ENCODE results near the gene CLCNKB. TPM values are rescaled to one million over a fixed set of nuclear protein-coding genes. Genes with fewer than 3 reads are reported as not detected.
"Not testable (repeated sequence)": the region's sequence is repeated elsewhere in the genome, so short reads cannot be mapped to it uniquely, and the experiment has no call there.

The CLCNKB gene
- total RNA-seq, 1 donor from 2014 or later = 0.65 TPM

DNA sequence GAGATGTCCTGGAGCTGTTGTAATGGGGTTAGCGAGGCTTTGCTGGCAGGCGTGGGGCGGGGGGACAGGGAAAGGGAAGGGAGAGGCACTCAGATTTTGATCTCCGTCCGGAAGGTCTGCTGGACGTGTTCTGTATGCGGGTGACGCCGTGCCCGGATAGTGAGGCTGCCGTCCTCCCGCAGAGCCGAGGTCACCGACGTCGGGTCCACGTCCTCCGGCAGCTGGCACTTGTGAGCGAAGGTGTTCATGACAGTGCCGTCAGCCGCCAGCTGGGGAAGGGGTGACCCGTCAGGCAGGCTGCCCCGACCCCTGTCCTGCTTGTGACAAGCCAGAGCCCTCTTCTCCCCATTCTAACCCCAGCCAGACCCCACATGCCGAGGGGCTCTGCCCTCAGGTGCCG, 28.1 kb upstream of the CLCNKB start:
- DNase-seq (ENCODE audit: low spot score) = no peak

DNA sequence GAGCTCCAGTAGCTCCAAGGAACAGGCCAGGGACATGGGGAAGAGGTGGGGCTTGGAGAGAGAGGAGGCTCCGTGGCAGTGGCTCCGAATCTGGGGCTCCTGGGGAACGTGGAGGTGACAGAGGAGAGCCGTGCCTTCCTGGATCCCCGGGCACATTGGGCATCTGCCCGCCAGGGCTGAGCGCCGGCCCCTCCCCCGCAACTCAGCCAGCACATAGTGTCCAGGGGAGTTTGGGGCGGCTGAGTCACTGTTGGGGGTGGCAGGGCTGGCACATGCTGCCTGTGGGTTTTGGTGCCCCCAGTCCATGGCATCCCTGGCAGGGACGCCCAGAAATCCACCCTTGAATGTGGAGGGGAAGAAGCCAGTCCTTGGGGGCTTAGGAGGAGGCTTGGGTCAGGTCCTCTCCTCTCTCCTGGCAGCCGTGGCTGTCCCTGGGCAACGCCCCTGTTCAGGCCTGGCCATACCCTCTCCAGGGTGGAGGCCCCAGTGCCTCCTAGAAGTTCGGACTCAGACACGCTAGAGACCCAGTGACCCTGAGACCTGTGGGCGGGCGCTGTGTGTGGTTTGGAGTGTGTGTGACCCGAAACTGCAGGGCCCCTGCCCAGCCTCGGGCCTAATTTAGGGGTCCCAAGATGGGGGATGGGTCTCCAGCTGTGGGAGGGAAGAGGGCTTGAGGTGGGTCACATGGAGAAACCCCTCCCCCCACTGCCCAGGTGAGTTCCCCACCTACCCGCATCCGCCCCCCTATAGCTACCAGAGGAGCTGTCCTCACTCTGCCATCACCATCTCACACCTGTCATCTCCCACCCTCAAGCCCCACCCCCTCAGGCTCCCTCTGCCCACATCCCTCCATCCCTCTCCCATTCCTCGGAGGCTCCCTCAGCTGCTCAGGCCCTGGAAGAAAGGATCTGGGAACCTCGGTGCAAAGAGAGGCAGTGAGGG, 27.4 kb upstream of the CLCNKB start:
- no peak for DNase-seq (ENCODE audit: low spot score)

DNA sequence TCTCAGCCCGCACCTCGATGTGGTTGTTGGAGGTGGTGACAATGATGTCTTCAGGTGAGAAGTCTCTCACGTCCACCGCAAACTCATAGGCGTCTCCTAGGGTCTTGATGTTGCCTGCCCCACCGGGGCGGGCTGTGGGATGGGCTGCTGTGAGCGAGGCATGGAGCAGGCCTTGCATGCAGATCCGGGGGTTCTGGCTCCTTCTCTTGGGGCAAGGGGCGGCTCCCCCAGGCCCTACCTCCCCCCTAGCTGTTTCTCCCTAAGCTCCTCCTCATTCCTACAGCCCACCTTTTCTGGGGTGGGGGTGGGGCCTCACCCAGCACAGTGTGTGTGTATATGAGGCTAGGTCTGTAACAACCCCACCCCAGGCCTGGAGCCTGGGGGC, 26.5 kb upstream of the CLCNKB start:
- DNase-seq (ENCODE audit: low spot score) = no peak

DNA sequence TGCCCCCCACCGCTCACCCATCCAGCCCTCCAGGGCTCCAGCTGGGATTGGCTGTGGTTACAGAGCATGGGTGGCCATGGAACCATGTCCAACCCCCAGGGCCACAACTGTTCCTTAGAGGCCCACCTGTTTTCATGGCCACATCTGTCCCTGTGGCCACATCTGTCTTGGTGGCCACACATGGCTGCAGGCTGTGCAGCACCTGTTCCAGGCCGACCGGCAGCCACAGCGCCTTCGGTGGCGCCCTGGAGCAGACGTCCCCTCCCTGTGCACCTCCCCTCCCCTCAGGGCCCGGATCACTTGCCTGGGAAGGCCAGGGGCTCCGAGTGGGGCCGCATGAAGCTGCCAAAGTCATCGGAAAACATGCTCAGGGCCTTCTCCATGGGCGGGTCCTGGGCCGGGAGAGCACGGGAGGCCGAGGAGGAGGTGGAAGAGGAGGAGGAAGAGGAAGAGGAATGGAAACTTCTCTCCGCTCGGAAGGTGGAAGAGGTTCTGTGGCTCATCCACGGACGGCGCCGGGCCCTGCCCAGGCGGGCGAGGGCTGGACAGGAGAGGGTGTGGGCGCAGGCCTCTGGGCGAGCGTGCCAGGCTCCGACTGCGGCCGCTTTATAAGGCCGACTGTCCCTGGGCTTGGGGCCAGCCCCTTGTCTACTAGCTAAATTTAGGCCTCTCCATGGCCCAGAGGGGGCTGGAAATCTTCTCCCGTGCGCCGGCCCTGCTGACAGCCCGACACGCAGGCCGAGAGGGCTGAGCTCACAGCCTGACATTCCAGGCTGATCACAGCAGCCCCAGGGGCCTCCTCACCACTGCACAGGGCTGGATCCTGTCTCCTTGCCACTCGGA, 25.9 kb upstream of the CLCNKB start, which contains the start of gene HSPB7:
TSS of gene HSPB7 (minus strand) at position 583 of the 843 bp plus-strand sequence. CDS start at position 503, 80 bp downstream.
- DNase-seq (ENCODE audit: low spot score) = peak; percentile 87

DNA sequence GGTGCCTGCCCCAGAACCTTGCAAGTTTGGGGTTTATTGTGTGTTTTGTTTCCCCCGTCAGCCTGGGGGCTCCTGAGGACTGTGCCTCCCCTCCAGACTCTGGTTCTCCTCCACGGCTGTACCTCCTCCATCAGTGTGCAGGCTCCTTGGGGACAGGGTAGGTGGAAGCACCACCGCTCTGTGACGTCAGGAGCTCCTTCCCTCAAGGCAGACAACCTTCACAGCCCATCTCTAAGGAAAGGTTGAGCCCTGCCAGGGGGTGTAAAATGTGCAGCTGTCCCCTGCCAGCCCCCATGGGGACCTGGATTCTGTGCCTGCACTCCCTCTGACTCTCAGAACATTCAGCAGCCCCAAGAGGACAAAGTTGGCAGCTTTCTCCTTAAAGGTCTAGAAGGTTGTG, 25.3 kb upstream of the CLCNKB start:
- no peak for DNase-seq (ENCODE audit: low spot score)

DNA sequence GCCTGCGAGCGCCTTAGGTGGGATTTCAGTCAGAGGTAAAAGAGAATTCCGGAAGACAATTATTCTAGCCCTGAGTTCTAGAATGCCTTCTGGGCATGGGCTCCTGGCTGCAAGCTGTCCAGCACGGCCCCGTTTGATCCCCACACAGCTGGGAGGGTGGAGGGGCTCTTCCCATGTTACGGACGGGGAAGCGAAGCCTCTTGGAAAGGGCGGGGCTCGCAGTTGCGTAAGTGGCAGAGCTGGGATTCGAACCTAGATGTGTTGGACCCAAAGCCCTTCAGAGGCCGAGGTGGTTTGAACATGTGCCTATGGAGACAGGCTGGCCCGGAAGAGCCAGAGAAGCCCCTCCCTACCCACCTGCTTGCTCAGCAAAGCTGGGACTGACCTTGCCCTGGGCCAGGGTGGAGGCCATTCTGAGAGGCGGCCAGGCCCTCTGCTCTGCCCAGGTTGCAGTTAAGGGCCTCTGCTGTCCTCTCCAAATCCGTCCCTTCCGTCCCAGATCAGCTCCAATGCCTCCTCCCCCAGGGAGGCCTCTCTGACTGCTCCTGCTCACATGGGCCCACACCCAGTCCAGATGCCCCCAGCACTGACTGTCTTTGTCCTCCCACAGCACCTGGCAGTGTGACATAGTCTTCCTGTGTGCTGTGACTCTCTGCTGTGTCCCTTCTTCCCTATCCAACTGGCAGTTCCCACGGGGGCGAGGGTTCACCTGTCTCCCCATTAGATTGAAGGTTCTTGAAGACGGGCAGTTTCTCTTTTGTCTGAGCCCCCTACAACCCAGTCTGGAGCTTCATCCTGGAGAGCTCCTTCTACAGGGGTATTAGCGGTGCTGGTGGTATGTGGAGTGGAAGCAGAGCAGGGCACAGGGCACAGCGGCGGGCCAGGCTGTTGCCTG, 24.6 kb upstream of the CLCNKB start:
- DNase-seq (ENCODE audit: low spot score) = no peak

DNA sequence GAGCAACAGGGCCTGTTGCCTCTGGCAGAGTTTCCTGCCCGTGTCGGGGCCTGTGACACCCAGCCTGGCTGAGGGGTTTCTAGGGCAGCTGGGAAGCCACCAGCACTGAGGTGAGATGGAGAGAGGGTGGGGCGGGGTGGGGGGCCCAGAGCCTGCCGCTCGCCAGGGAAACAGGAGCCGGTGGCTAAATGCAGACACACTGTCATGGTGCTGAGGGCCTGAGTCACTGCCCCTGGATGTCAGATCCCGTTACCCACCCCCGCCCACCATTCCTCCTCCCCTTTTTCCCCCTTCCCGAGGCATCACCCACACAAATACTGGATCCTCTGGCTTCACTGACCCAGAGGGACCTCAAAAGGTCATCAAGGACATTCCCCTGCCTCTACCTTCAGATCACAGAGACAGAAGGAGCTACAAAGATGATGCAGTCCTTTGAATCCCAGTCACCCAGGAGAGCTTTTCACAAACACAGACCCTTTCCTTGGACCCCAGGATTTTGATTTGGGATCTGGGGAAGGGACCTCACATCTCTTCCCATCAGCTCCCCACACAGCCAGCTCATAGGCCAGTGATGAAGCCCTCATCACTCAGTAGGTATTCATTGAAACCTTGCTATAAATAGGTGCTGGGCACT, 23.8 kb upstream of the CLCNKB start:
- DNase-seq (ENCODE audit: low spot score) = no peak

DNA sequence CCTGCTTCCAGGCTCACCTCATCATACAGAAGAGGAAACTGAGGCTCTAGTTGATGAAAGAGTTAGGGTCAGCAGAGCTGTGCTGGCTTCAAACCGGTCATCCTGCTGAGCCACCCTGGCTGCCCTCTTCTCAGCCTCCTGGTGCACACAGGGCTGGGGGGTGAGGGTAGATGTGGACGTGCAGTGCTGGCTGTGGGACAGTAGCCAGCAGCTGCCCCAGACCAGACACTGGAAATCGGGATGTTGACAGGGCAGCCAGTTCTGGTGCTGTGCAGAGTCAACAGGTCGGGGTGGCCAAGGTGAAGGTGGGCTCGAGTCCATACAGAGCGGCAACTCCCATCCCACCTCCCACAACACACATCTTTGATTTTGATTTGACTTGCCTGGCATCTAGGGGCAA, 23.3 kb upstream of the CLCNKB start:
- DNase-seq (ENCODE audit: low spot score) = no peak

DNA sequence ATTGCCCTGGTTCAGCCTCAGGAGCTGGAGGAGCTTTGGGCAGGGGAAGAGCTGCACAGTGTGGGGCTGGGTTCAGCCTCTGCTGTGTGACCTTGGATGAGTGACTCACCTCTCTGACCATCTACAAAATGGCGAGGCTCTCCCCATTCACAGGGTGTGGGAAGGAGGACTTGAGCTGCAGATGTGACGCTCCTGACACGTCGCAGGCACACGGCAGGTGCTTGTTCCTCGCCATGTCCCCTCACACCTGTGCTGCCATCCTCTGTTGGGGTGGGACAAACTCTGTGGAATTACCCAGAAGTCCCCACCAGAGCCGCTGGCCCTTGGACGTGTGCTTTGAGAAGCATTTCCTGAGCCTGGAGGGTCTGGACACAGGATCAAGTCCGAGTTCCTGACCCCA, 22.7 kb upstream of the CLCNKB start:
- not testable (repeated sequence) for DNase-seq (ENCODE audit: low spot score)

DNA sequence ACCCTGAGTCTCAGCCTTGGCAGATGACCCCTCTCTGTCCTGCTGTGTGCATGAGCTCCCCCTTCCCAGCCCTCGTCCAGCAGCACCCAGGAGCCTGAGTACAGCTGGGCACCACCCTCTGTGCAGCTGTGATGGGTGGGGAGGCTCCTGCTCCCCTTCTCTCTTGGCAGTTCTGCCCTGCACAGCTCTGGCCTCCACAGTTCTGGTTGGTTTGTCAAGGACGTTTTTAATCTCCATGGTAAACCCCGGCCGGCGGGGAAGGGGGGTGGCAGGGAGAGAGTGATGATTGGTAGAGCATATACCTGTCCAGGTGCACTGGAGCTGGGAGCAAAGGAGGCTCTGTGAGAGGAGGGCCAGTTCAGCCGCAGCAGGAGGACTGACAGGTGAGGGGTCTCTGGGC, 21.9 kb upstream of the CLCNKB start, which contains the start of gene CLCNKA:
TSS of gene CLCNKA (plus strand) at position 356 of the 400 bp plus-strand sequence. CDS start 584 bp downstream, outside the sequence.
- DNase-seq (ENCODE audit: low spot score) = no peak

DNA sequence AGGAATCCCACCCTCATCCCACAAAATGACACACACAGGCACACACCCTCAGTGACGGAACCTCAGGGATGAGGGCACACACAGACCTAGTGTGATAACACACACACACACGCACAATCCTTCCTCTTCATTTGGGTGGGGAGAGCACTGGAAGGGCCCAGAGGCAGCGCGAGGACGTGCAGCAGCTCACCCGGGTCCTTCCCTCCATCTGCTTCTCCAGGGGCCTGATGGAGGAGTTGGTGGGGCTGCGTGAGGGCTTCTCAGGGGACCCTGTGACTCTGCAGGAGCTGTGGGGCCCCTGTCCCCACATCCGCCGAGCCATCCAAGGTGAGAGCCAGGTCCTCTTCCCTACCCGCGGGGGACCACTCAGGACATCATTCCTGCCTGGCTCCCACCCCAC, 21.2 kb upstream of the CLCNKB start:
- DNase-seq (ENCODE audit: low spot score) = no peak

DNA sequence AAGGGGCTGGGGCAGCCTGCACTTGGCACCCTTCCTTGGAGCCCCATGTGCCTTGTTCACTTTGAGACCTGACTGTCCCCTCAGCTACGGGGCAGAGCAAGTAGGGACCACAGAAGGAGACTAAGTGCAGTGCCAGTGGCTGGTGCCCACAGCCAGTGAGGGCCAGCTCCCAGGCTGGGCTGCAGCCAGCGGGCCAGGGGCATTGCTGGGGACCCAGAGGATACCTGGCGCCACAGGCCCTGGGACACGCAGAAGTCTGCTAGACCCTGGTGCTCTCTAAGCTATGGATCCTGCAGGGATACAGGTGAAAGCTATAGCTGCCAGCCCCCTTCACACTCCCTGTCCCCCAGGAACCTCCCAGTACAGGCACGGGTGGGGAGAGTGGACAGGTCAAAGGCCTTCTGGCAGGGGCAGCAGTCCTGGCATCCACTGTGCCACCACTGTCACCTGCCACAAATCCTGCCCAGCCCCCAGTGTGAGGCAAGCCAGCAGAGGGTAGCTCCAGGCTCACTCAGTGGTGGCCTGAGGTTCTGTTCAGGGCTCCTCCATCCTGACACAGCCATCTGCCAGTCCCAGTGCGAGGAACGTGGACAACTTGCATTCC, 20.4 kb upstream of the CLCNKB start:
- DNase-seq (ENCODE audit: low spot score) = no peak

DNA sequence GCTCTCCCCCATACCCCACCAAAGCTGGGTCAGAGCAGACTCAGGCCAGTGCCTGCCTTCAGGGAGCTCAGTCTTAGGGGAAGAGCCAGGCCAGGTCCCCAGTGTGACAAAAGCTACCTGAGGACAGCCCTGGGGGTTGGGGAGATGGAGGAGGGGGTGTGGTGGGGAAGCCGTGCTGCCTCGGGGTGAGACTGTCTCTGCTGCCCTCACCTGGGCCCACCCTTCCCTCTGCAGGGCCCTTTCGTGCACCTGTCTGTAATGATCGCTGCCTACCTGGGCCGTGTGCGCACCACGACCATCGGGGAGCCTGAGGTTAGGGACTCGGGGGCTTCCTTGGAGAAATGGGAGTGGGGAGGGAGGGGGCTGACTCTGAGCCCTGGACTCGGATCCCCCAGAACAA, 17.3 kb upstream of the CLCNKB start:
- not testable (repeated sequence) for DNase-seq (ENCODE audit: low spot score)

DNA sequence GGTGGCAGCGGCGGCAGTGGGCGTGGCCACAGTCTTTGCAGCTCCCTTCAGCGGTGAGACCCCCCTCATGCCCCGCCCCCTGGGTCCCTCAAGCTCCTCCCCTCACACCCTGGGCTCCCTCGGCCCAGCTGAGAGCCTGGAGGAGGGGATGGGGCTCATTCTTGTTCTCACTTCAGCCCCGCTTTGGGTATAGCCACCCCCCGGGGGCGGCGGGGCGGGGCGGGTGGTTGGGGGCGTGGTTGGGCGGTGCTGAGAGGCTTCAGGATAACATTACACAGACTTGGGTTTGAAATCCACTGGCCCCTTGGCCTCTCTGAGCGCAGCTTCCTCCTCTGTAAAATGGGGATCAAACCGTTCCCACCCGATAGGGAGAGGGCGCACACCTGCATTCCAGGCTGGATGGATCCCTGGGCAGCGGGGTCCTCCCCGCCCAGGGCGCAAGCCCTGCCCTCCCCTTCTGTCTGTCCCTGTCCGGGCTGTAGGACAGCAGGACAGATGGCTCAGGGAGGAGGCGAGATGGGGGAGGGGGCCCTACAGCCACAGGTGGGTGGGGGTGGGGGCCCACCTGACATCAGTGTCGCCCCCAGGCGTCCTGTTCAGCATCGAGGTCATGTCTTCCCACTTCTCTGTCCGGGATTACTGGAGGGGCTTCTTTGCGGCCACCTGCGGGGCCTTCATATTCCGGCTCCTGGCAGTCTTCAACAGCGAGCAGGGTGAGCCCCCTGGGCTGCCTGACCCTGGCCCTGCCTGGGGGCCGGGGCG, 16.7 kb upstream of the CLCNKB start:
- no peak for DNase-seq (ENCODE audit: low spot score)

DNA sequence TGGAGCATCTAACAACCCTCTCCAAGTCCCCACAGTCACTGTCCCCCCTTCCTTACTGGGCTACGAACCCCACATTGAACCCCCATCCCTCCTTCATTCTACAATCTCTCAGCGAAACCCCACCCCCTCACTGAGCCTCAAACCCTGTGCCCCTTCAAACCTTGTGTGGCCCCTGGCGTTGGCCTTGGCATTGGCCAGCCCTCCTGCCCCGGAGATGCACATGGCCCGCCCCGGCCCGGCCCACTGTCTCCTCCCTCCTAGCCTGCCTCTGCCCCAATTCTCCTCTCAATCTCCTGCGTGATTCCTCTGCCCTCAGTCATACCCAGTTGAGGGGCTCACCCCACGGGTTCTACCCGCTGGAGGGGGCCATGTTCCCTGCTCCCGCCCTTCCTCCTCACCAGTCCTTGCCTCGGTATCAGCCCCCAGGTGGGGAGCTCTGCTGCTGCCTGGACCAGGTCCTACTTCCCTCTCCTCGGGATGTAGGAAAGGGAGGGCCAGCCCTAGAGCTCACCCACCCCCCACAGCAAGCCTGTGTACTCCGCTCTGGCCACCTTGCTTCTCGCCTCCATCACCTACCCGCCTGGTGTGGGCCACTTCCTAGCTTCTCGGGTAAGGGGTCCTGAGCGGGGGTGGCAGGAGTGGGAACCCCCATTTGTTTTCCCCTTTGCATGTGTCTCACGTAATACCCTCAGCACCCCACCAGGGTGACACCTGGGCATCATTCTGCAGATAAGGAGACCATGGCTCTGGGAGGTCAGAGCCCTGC, 15.2 kb upstream of the CLCNKB start:
- no peak for DNase-seq (ENCODE audit: low spot score)

DNA sequence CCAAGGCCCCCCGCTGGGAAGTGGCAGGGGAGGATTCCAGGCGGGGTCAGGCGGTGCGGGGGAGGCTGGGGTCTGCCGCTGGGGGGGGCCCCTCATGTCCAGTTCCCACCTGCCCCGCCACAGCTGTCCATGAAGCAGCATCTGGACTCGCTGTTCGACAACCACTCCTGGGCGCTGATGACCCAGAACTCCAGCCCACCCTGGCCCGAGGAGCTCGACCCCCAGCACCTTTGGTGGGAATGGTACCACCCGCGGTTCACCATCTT, 14.6 kb upstream of the CLCNKB start:
- not testable (repeated sequence) for DNase-seq (ENCODE audit: low spot score)

DNA sequence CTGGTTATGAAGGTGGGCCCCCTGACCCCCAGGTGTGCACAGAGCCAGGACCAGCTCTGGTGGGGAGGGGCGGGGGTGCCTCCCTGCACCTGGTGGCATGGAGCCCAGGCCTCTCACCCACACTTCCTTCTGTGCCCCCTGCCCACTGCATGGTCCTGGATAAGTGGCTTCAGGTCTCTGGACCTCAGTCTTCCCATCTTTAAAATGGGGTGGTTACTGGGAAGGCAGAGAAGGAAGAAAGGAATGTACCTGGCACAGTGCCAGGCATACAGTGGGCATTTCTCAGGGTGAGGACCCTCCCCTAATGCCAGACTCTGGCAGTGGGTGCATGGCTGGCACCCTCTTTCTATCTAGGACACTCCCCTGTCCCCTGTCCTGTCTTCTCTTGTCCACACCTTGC, 14.3 kb upstream of the CLCNKB start:
- no peak for DNase-seq (ENCODE audit: low spot score)

DNA sequence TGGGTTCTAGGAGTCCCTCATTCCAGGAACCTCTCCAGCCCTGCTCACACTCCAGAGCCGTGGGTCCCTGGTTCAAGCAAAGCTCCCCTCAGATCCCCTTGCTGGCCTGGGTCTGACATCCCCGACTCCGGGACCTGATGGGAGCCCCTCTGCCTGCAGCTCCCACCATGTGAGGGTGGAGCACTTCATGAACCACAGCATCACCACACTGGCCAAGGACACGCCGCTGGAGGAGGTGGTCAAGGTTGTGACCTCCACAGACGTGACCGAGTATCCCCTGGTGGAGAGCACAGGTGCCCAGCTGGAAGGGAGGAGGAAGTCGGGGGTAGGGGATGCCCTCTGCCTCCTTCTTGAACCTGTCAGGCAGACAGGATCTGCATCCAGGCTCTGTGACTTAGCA, 12.0 kb upstream of the CLCNKB start:
- DNase-seq (ENCODE audit: low spot score) = no peak

DNA sequence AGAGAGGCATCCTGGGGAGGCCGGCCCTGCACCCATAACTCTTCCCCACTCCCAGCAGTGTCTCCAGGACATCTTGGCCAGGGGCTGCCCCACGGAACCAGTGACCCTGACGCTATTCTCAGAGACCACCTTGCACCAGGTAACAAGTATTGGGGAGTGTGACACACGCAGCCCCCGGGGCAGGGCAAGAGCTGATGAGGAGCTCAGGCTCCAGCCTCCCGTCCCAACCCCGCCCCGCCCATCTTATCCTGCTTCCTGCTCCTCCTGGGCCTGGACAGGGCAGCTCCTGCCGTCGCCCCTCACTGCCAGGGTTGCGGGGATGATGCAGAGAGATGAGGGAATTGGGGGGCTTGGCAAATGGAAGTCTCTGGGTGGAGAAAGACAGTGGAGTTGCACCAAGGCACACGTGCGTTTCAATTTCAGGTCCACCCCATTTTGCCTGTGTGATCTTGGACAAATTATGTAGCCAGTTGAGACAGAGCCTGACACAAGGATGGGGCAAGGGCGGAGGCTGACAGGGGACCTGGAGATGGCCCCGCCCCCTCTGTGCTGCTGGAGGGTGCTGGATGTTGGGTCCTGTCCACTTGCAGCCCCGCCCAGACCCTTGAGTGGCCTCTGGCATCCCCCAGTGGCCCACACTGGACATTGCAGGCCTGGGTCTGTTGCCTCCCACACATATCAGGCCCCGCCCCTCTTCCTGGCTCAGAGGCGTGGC, 11.0 kb upstream of the CLCNKB start:
- DNase-seq (ENCODE audit: low spot score) = peak; percentile 86
